LNCAP (cell line): ENCODE results near the gene ZNF283.
A peak's percentile ranks its signal among the peaks of the same experiment; 100 is the strongest.

ENCODE experiments used
- CTCF ChIP-seq: fragments of 450-650 bp; IDR thresholded peaks from 2 replicates; pipeline ENCODE4 v1.5.1; 2017; ENCODE audit warnings: mild to moderate bottlenecking

The ZNF283 gene

GRCh38 chr19:43804432-43804831 is 22.7 kb upstream of the ZNF283 start:
- no peak for TF ChIP-seq CTCF

GRCh38 chr19:43806848-43807247 is 20.3 kb upstream of the ZNF283 start:
- no peak for TF ChIP-seq CTCF

GRCh38 chr19:43807651-43808050 is 19.5 kb upstream of the ZNF283 start:
- no peak for TF ChIP-seq CTCF

GRCh38 chr19:43809762-43810696 is 17.1 kb upstream of the ZNF283 start:
- peak; percentile 44; the same call in 1 of the 2 replicates for TF ChIP-seq CTCF

GRCh38 chr19:43811837-43812236 is 15.3 kb upstream of the ZNF283 start:
- no peak for TF ChIP-seq CTCF

GRCh38 chr19:43812259-43812658 is 14.9 kb upstream of the ZNF283 start:
- no peak for TF ChIP-seq CTCF

- no peak for TF ChIP-seq CTCF
Observed at GRCh38 chr19:43812688-43813087, 14.4 kb upstream of the ZNF283 start.
